ENCODE measurements around the gene SNX32.
A peak's percentile ranks its signal among the peaks of the same experiment; 100 is the strongest.

Gene SNX32

GRCh38 chr11:65900125-65900898 lies 66.5 kb downstream of the SNX32 start, which contains the start of gene FOSL1:
TSS of gene FOSL1 (minus strand) at chr11:65900388. CDS start at chr11:65900339, 49 bp downstream.
- DNase-seq (ENCODE audit: low spot score) = peak; percentile 98

GRCh38 chr11:65900899-65901180 lies 67.1 kb downstream of the SNX32 start:
- DNase-seq (ENCODE audit: low spot score) = no peak

DNA sequence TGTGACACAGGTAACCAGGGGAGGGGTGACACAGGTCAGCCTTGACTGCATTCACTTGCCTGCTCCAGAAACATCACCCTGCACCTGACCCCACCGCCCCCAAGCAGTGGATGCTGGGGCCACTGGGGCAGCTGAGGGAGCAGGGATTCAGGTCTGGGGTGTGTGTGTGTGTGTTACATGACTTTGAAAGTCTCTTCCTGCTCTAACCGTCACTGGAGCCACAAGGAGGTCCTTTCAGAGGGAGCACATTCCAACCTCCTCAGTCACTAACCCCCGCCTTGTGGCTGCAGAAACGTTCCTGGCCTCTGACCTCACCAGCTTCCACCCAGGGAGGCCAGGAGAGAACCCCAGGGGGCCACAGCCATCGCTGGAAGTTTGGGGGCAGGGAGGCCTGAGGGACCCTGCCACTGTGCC lies 69.3 kb downstream of the SNX32 start:
- DNase-seq (ENCODE audit: low spot score) = peak; percentile 88
